Neural cell (in vitro differentiated cells): ENCODE measurements around the gene GMDS. TPM values are rescaled to one million over a fixed set of nuclear protein-coding genes. Genes with fewer than 3 reads are reported as not detected.

Source experiments
- H2AFZ ChIP-seq: fragments of 200-600, 300-800 bp; sonication (generic), shearing (Covaris generic); 2 replicates; pipeline ENCODE4 v1.6.0; 2014; ENCODE audit warnings: low read depth, mild to moderate bottlenecking, antibody characterized with exemption, low read length, moderate library complexity
- H3F3A ChIP-seq: fragments of 200-600 bp; shearing (Covaris generic); 2 replicates; pipeline ENCODE4 v1.6.1; 2016; ENCODE audit warnings: mild to moderate bottlenecking, moderate library complexity, mixed read lengths, antibody characterized with exemption, low read length; ENCODE audit not compliant: insufficient read depth, poor library complexity, severe bottlenecking
- H3K27ac ChIP-seq: fragments of 200-600, 300-800 bp; sonication (generic), shearing (Covaris generic); 2 replicates; pipeline ENCODE4 v1.5.1; 2014; ENCODE audit warnings: mild to moderate bottlenecking, low read length, moderate library complexity
- H3K27me3 ChIP-seq: fragments of 300-800, 200-600 bp; sonication (generic), shearing (Covaris generic); 2 replicates; pipeline ENCODE4 v1.6.0; 2014; ENCODE audit warnings: mild to moderate bottlenecking, low read depth, low read length, moderate library complexity; ENCODE audit not compliant: insufficient read depth
- H3K36me3 ChIP-seq: fragments of 300-800, 200-600 bp; sonication (generic), shearing (Covaris generic); 2 replicates; pipeline ENCODE4 v1.5.1; 2014; ENCODE audit warnings: mild to moderate bottlenecking, antibody characterized with exemption, low read length, moderate library complexity; ENCODE audit not compliant: insufficient read depth
- H3K4me2 ChIP-seq: fragments of 300-800, 200-600 bp; sonication (generic), shearing (Covaris generic); 2 replicates; pipeline ENCODE4 v1.6.0; 2014; ENCODE audit warnings: mild to moderate bottlenecking, low read length
- H3K4me3 ChIP-seq: fragments of 300-800, 200-600 bp; sonication (generic), shearing (Covaris generic); 2 replicates; pipeline ENCODE4 v1.5.1; 2014; ENCODE audit warnings: mild to moderate bottlenecking, low read length, moderate library complexity
- H3K79me2 ChIP-seq: fragments of 200-600 bp; shearing (Covaris generic); replicated peaks from 2 replicates; pipeline ENCODE4 v1.6.0; 2014; ENCODE audit warnings: mild to moderate bottlenecking, low read length, moderate library complexity; ENCODE audit not compliant: insufficient read depth
- H3K9ac ChIP-seq: fragments of 300-800, 200-600 bp; sonication (generic), shearing (Covaris generic); 2 replicates; pipeline ENCODE4 v1.6.1; 2016; ENCODE audit warnings: mild to moderate bottlenecking, low read length, mixed read lengths
- H3K9me2 ChIP-seq: fragments of 200-600 bp; shearing (Covaris generic); 2 replicates; pipeline ENCODE4 v1.6.1; 2016; ENCODE audit warnings: mild to moderate bottlenecking, low read length, mixed read lengths; ENCODE audit not compliant: insufficient read depth
- H3K9me3 ChIP-seq: fragments of 200-600, 300-800 bp; sonication (generic), shearing (Covaris generic); 2 replicates; pipeline ENCODE4 v1.6.1; 2016; ENCODE audit warnings: mild to moderate bottlenecking, mixed run types, low read length, moderate library complexity, mixed read lengths
- H4K20me1 ChIP-seq: fragments of 200-600 bp; shearing (Covaris generic); 2 replicates; pipeline ENCODE4 v1.6.1; 2016; ENCODE audit warnings: mild to moderate bottlenecking, mixed run types; ENCODE audit not compliant: insufficient read depth
- EP300 ChIP-seq: fragments of 450-650 bp; conservative IDR thresholded peaks from 2 replicates; pipeline ENCODE4 v1.6.1; 2014; ENCODE audit warnings: antibody characterized with exemption, mild to moderate bottlenecking, moderate library complexity; ENCODE audit not compliant: poor library complexity, severe bottlenecking
- EZH2 ChIP-seq: fragments of 200-600, 300-800 bp; shearing (Covaris generic), sonication (generic); IDR thresholded peaks from 2 replicates; pipeline ENCODE4 v1.6.1; 2014; ENCODE audit warnings: antibody characterized with exemption, low read length, borderline replicate concordance, mild to moderate bottlenecking; ENCODE audit not compliant: insufficient read depth, poor library complexity, severe bottlenecking
- MXI1 ChIP-seq: fragments of 450-650 bp; conservative IDR thresholded peaks from 2 replicates; pipeline ENCODE4 v1.6.1; 2014; ENCODE audit warnings: antibody characterized with exemption, mild to moderate bottlenecking; ENCODE audit not compliant: poor library complexity, severe bottlenecking
- POLR2AphosphoS5 ChIP-seq: IDR thresholded peaks from 2 replicates; pipeline ENCODE4 v1.6.1; 2012
- RAD21 ChIP-seq: fragments of 450-650 bp; conservative IDR thresholded peaks from 2 replicates; pipeline ENCODE4 v1.6.1; 2014; ENCODE audit warnings: antibody characterized with exemption, mild to moderate bottlenecking, moderate library complexity
- SMC3 ChIP-seq: fragments of 450-650 bp; conservative IDR thresholded peaks from 2 replicates; pipeline ENCODE4 v1.6.1; 2014; ENCODE audit warnings: antibody characterized with exemption, mild to moderate bottlenecking, moderate library complexity; ENCODE audit not compliant: poor library complexity
- TAF1 ChIP-seq: IDR thresholded peaks from 2 replicates; pipeline ENCODE4 v1.6.1; 2012; ENCODE audit warnings: low read depth
- polyA plus RNA-seq: library from polyadenylated mRNA; depleted of rRNA; stranded (reverse); fragments of >200 nt; gene quantifications from 2 replicates; pipeline ENCODE4 v1.2.3, GENCODE V29; 2014
- TF ChIP-seq, protein P1 (sequence below): IDR thresholded peaks from 2 replicates; pipeline ENCODE4 v1.6.1; 2012; ENCODE audit warnings: borderline replicate concordance
- TF ChIP-seq, protein P2 (sequence below): fragments of 450-650 bp; IDR thresholded peaks from 2 replicates; pipeline ENCODE4 v1.5.1; 2014; ENCODE audit warnings: antibody characterized with exemption, mild to moderate bottlenecking, moderate library complexity; ENCODE audit not compliant: poor library complexity, severe bottlenecking

GMDS gene
- polyA plus RNA-seq, 1 donor from 2014 or later, result 11.4 TPM

- Histone ChIP-seq H3K36me3 (no peaks in the 10 kb centered on the region), H4K20me1 (no peaks in the 10 kb centered on the region), H3F3A (no peaks in the 10 kb centered on the region), H2AFZ (no peak overlapping the region), H3K27me3 (peaks cover 100% of the 10 kb centered on the region), H3K27ac (no peak overlapping the region), H3K9ac (no peak overlapping the region), H3K4me2 (no peak overlapping the region), H3K79me2 (no peaks in the 10 kb centered on the region), H3K9me2 (no peaks in the 10 kb centered on the region), H3K9me3 (peaks cover 5% of the 10 kb centered on the region), H3K4me3 (no peak overlapping the region)
- TF ChIP-seq MXI1 (no peak), RAD21 (no peak)
These were observed 622.3 kb downstream of the GMDS start for GRCh38 chr6:1622851-1623768.

GRCh38 chr6:1622220-1622850, 623.1 kb downstream of the GMDS start:
- H3K4me3 ChIP-seq, result no peak overlapping the region
- peaks cover 5% of the 10 kb centered on the region for H3K9me3 ChIP-seq
- no peak overlapping the region for H2AFZ ChIP-seq
- no peak overlapping the region for H3K4me2 ChIP-seq
- H3K9me2 ChIP-seq, result no peaks in the 10 kb centered on the region
- H3K36me3 ChIP-seq, result no peaks in the 10 kb centered on the region
- no peak for TF ChIP-seq TAF1
- TF ChIP-seq, protein P1, sequence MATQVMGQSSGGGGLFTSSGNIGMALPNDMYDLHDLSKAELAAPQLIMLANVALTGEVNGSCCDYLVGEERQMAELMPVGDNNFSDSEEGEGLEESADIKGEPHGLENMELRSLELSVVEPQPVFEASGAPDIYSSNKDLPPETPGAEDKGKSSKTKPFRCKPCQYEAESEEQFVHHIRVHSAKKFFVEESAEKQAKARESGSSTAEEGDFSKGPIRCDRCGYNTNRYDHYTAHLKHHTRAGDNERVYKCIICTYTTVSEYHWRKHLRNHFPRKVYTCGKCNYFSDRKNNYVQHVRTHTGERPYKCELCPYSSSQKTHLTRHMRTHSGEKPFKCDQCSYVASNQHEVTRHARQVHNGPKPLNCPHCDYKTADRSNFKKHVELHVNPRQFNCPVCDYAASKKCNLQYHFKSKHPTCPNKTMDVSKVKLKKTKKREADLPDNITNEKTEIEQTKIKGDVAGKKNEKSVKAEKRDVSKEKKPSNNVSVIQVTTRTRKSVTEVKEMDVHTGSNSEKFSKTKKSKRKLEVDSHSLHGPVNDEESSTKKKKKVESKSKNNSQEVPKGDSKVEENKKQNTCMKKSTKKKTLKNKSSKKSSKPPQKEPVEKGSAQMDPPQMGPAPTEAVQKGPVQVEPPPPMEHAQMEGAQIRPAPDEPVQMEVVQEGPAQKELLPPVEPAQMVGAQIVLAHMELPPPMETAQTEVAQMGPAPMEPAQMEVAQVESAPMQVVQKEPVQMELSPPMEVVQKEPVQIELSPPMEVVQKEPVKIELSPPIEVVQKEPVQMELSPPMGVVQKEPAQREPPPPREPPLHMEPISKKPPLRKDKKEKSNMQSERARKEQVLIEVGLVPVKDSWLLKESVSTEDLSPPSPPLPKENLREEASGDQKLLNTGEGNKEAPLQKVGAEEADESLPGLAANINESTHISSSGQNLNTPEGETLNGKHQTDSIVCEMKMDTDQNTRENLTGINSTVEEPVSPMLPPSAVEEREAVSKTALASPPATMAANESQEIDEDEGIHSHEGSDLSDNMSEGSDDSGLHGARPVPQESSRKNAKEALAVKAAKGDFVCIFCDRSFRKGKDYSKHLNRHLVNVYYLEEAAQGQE, result no peak
- no peak for TF ChIP-seq EP300
- no peak for TF ChIP-seq EZH2
- TF ChIP-seq RAD21, result no peak
- TF ChIP-seq POLR2AphosphoS5, result no peak
- TF ChIP-seq MXI1, result no peak
- no peak for TF ChIP-seq SMC3
- TF ChIP-seq, protein P2, sequence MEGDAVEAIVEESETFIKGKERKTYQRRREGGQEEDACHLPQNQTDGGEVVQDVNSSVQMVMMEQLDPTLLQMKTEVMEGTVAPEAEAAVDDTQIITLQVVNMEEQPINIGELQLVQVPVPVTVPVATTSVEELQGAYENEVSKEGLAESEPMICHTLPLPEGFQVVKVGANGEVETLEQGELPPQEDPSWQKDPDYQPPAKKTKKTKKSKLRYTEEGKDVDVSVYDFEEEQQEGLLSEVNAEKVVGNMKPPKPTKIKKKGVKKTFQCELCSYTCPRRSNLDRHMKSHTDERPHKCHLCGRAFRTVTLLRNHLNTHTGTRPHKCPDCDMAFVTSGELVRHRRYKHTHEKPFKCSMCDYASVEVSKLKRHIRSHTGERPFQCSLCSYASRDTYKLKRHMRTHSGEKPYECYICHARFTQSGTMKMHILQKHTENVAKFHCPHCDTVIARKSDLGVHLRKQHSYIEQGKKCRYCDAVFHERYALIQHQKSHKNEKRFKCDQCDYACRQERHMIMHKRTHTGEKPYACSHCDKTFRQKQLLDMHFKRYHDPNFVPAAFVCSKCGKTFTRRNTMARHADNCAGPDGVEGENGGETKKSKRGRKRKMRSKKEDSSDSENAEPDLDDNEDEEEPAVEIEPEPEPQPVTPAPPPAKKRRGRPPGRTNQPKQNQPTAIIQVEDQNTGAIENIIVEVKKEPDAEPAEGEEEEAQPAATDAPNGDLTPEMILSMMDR, result no peak
- H3K9ac ChIP-seq, result no peak overlapping the region
- no peak overlapping the region for H3K27ac ChIP-seq
- H3F3A ChIP-seq, result no peaks in the 10 kb centered on the region
- H3K27me3 ChIP-seq, result peaks cover 100% of the 10 kb centered on the region
- H3K79me2 ChIP-seq, result no peaks in the 10 kb centered on the region
- H4K20me1 ChIP-seq, result no peaks in the 10 kb centered on the region
